Upper lobe of right lung (tissue), 1 donor: ENCODE data around the gene AAMP. TPM values are rescaled to one million over a fixed set of nuclear protein-coding genes. Genes with fewer than 3 reads are reported as not detected.

Experiments
- ATAC-seq: fragments of 200-7000 bp; cut with Tn5 transposase; one replicate; pipeline ENCODE4 v1.9.1; 2020; ENCODE audit warnings: mild to moderate bottlenecking, moderate library complexity
- DNase-seq: peaks from one replicate; pipeline ENCODE4 v3.0.0-alpha.2; 2020
- H3K27ac ChIP-seq: fragments of 200-600 bp; one replicate; pipeline ENCODE4 v1.8.0; 2022
- H3K27me3 ChIP-seq: fragments of 200-600 bp; one replicate; pipeline ENCODE4 v1.8.0; 2022; ENCODE audit warnings: mild to moderate bottlenecking
- H3K36me3 ChIP-seq: fragments of 200-600 bp; one replicate; pipeline ENCODE4 v1.8.0; 2022
- H3K4me1 ChIP-seq: fragments of 200-600 bp; one replicate; pipeline ENCODE4 v1.8.0; 2022
- H3K4me3 ChIP-seq: fragments of 200-600 bp; one replicate; pipeline ENCODE4 v1.8.0; 2022; ENCODE audit warnings: mild to moderate bottlenecking
- H3K9me3 ChIP-seq: fragments of 200-600 bp; one replicate; pipeline ENCODE4 v1.8.0; 2022
- CTCF ChIP-seq: fragments of 200-600 bp; IDR thresholded peaks from one replicate; pipeline ENCODE4 v1.8.0; 2022; ENCODE audit warnings: antibody characterized with exemption
- intact Hi-C: fragments of 100-400 bp; cut with DNase I; formaldehyde crosslinking; loops from one replicate; pipeline ENCODE4 v1.11.0; 2022
- total RNA-seq: library from RNA; stranded (reverse); fragmentation: NEBNext Ultra II Directional; extraction: Animal tissue kit (Norgen Biotek cat#: 25700); gene quantifications from one replicate; pipeline ENCODE4 v1.2.1, GENCODE V29; 2021
- donor health status: DM: no; HTN: yes; CAD: no; lungs with severe emphysema.

Gene AAMP
- total RNA-seq, 1 donor from 2014 or later, result 55.9 TPM

- no peak for ATAC-seq
- Histone ChIP-seq H3K27ac (no peak overlapping the region), H3K9me3 (no peaks in the 10 kb centered on the region), H3K4me1 (peaks cover 8% of the 10 kb centered on the region), H3K36me3 (peaks cover 86% of the 10 kb centered on the region), H3K27me3 (no peaks in the 10 kb centered on the region), H3K4me3 (no peak overlapping the region)
- DNase-seq, result no peak
- TF ChIP-seq CTCF, result no peak
- intact Hi-C loops, result no loop called here
Observed at GRCh38 chr2:218253232-218253625, 16.7 kb downstream of the AAMP start.

GRCh38 chr2:218252509-218253231, 17.3 kb downstream of the AAMP start:
- no peaks in the 10 kb centered on the region for H3K27me3 ChIP-seq
- TF ChIP-seq CTCF, result no peak
- H3K9me3 ChIP-seq, result no peaks in the 10 kb centered on the region
- ATAC-seq, result peak; percentile 8
- intact Hi-C loops, result no loop called here
- peaks cover 5% of the 10 kb centered on the region for H3K4me1 ChIP-seq
- H3K4me3 ChIP-seq, result no peak overlapping the region
- peaks cover 92% of the 10 kb centered on the region for H3K36me3 ChIP-seq
- H3K27ac ChIP-seq, result no peak overlapping the region
- no peak for DNase-seq

GRCh38 chr2:218249691-218250090, 20.2 kb downstream of the AAMP start:
- no peaks in the 10 kb centered on the region for H3K4me1 ChIP-seq
- no peak for DNase-seq
- H3K27me3 ChIP-seq, result no peaks in the 10 kb centered on the region
- no peak for ATAC-seq
- no peak for TF ChIP-seq CTCF
- intact Hi-C loops, result no loop called here
- no peak overlapping the region for H3K27ac ChIP-seq
- no peaks in the 10 kb centered on the region for H3K9me3 ChIP-seq
- no peak overlapping the region for H3K4me3 ChIP-seq
- peaks cover 100% of the 10 kb centered on the region for H3K36me3 ChIP-seq

GRCh38 chr2:218245214-218245613, 24.7 kb downstream of the AAMP start:
- H3K27me3 ChIP-seq, result no peaks in the 10 kb centered on the region
- TF ChIP-seq CTCF, result no peak
- H3K4me1 ChIP-seq, result peaks cover 9% of the 10 kb centered on the region
- H3K27ac ChIP-seq, result no peak overlapping the region
- peak; percentile 76 for ATAC-seq
- H3K9me3 ChIP-seq, result no peaks in the 10 kb centered on the region
- DNase-seq, result no peak
- H3K36me3 ChIP-seq, result peaks cover 100% of the 10 kb centered on the region
- no peak overlapping the region for H3K4me3 ChIP-seq
- intact Hi-C loops, result no loop called here

- peaks cover 9% of the 10 kb centered on the region for H3K4me1 ChIP-seq
- DNase-seq (no peak), ATAC-seq (no peak)
- intact Hi-C loops, result no loop called here
- no peak overlapping the region for H3K27ac ChIP-seq
- H3K4me3 ChIP-seq, result no peak overlapping the region
- H3K36me3 ChIP-seq, result peaks cover 100% of the 10 kb centered on the region
- H3K27me3 ChIP-seq, result no peaks in the 10 kb centered on the region
- no peaks in the 10 kb centered on the region for H3K9me3 ChIP-seq
- no peak for TF ChIP-seq CTCF
Observed at GRCh38 chr2:218244665-218245064, 25.3 kb downstream of the AAMP start.

- H3K4me3 ChIP-seq, result no peak overlapping the region
- intact Hi-C loops, result no loop called here
- TF ChIP-seq CTCF, result no peak
- peaks cover 9% of the 10 kb centered on the region for H3K4me1 ChIP-seq
- peaks cover 100% of the 10 kb centered on the region for H3K36me3 ChIP-seq
- DNase-seq, result no peak
- H3K27me3 ChIP-seq, result no peaks in the 10 kb centered on the region
- ATAC-seq, result no peak
- no peaks in the 10 kb centered on the region for H3K9me3 ChIP-seq
- no peak overlapping the region for H3K27ac ChIP-seq
Observed at GRCh38 chr2:218244204-218244603, 25.7 kb downstream of the AAMP start.
